ENCODE results near the gene MMRN1.

GRCh38 chr4:89928838-89929237 is 34.2 kb downstream of the MMRN1 start:
- TF ChIP-seq CTCF (IDR thresholded peaks at IDR 0.05) (no peak), POLR2A (IDR thresholded peaks at IDR 0.05) (no peak)

Measured in uterus (tissue), 2 donors.